Tibial nerve (tissue), 4 donors: Measurements from ENCODE around the gene POLR2F. TPM values are rescaled to one million over a fixed set of nuclear protein-coding genes. Genes with fewer than 3 reads are reported as not detected.

Experiments used
- DNase-seq, 2 donors: peaks; one replicate each; pipeline ENCODE4 v3.0.0-alpha.2; 2019; ENCODE audit warnings: low spot score in 2 of 2
- H3K27ac ChIP-seq, 4 donors: fragments of 200-600 bp; sonication (generic) in 3 of 4; one replicate each; pipeline ENCODE4 v1.5.1; 2017 to 2019; ENCODE audit warnings: mild to moderate bottlenecking in 1 of 4
- H3K27me3 ChIP-seq, 2 donors: fragments of 200-600 bp; sonication (generic) in 1 of 2; one replicate each; pipeline versions ENCODE4 v1.5.1 to v1.6.0; 2017 to 2019
- H3K36me3 ChIP-seq, 3 donors: fragments of 200-600 bp; sonication (generic); one replicate each; pipeline ENCODE4 v1.5.1; 2018 to 2019
- H3K4me1 ChIP-seq, 4 donors: fragments of 200-600 bp; sonication (generic) in 3 of 4; one replicate each; pipeline ENCODE4 v1.5.1; 2017 to 2019
- H3K4me3 ChIP-seq, 4 donors: fragments of 200-600 bp; sonication (generic) in 3 of 4; one replicate each; pipeline ENCODE4 v1.5.1; 2017 to 2019; ENCODE audit warnings: mild to moderate bottlenecking in 1 of 4, moderate library complexity in 1 of 4
- H3K9me3 ChIP-seq, 4 donors: fragments of 200-600 bp; sonication (generic) in 3 of 4; one replicate each; pipeline ENCODE4 v1.5.1; 2017 to 2019
- CTCF ChIP-seq, 5 experiments: fragments of 200-600 bp in 3 of 5; fragments of 450-650 bp in 2 of 5; sonication (generic) in 3 of 5; IDR thresholded peaks; one replicate each; pipeline ENCODE4 v1.5.1; 2016 to 2019; ENCODE audit warnings: antibody characterized with exemption in 5 of 5, mild to moderate bottlenecking in 3 of 5, moderate library complexity in 2 of 5
- EP300 ChIP-seq, 2 donors: sonication (generic); formaldehyde crosslinking; IDR thresholded peaks; one replicate each; pipeline ENCODE4 v1.6.1; 2017; ENCODE audit warnings: antibody characterized with exemption in 2 of 2, mild to moderate bottlenecking in 1 of 2
- POLR2A ChIP-seq, 2 donors: fragments of 450-650 bp; IDR thresholded peaks; one replicate each; pipeline ENCODE4 v1.6.1; 2017; ENCODE audit warnings: antibody characterized with exemption in 2 of 2, mild to moderate bottlenecking in 2 of 2, moderate library complexity in 2 of 2
- WGBS, 2 donors: methylation state at CpG; one replicate each; pipeline ENCODE4 v1.1.5; 2018; 5-methylcytosine and 5-hydroxymethylcytosine counted together
- total RNA-seq, 4 donors: library from RNA; depleted of rRNA; stranded (reverse); fragments of >200 nt; gene quantifications; one replicate each; pipeline ENCODE4 v1.1.0, GENCODE V29; 2016

POLR2F gene
- total RNA-seq, 4 donors from 2014 or later, result 54.7 to 181 (median 120) TPM

DNA sequence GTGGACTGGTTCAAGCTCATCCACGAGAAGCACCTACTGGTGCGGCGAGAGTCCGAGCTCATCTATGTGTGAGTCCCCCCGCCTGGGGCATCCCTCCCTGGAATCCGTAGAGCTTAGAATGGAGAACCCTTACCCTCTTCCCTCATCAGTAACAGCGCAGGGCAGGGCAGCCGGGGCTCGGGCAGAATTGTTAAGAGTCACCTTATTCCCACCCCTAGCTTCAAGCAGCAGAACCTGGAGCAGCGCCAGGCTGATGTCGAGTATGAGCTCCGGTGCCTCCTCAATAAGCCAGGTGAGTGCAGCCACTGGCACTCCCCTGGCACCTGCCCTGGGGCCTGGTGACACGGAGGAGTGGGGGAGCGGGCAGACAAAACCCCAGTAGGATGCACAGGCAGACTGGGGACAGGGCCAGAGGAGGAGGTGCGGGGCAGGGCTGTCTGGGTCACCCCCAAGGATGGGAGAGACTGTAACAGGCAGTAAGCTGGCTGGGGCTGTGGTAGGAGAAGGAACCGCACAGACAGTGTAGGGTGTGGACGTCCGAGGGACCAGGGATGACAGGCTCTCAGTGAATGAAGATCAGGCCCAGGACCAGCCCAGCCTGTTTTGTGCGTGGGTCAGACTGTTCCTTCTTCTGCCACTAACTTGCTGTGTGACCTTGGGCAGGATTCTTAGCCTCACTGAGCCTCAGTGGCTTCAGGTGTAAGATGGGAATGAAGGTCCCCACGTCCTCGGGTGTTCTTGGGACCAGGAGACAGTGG, 20.5 kb upstream of the POLR2F start:
- 80 to 91% methylated on average over 17 to 20 of the region's 21 CpGs for WGBS, 2 donors
- H3K4me1 ChIP-seq, result peaks cover 0 to 30% (median 11%) of the 10 kb centered on the region in 4 donors
- H3K27me3 ChIP-seq, result no peaks in the 10 kb centered on the region
- TF ChIP-seq CTCF (IDR thresholded peaks at IDR 0.05) (no peak), POLR2A (IDR thresholded peaks at IDR 0.05) (no peak), EP300 (IDR thresholded peaks at IDR 0.05) (no peak)
- H3K36me3 ChIP-seq, result peaks cover 0 to 68% (median 4%) of the 10 kb centered on the region in 3 donors
- H3K27ac ChIP-seq, result peak overlapping the region in 3 of 4 donors; percentile 54 to 79 (median 75)
- no peaks in the 10 kb centered on the region for H3K9me3 ChIP-seq
- no peak overlapping the region for H3K4me3 ChIP-seq
- DNase-seq, result no peak

DNA sequence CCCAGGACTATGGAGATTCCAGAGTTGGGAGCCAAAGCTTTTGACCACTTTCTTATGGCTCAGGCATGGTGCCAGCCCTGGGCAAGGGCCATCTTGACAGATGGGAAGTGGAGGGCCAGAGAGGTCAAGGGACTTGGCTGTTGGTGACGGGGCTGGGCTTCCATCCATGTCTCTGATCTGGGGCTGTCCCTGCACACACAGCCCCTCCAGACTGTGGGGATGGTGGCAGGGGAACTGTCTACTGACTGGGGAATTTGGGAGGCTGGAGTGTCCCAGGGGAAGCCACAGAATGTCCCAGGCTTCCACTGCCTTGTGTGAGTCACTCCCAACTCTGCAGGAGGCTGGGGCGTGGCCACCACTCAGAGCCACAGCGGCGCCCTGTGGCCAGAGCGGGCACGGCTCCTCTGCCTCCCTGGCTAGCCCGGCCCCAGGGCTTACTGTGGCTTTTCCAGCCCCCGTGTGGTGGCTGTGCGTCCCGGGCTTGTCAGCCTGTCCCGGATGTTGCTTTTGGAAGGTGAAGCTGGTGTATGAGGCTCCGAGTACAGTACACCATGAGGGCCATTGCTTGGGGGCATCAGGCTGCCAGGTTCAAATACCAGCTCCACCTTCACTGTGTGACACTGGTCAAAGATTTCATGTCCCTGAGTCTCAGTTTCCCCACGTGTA, 19.7 kb upstream of the POLR2F start:
- Histone ChIP-seq H3K36me3 (peaks cover 0 to 64% (median 4%) of the 10 kb centered on the region in 3 donors), H3K27me3 (no peaks in the 10 kb centered on the region), H3K27ac (peak overlapping the region; percentile 37 to 85 (median 64)), H3K9me3 (no peaks in the 10 kb centered on the region), H3K4me1 (peaks cover 0 to 30% (median 11%) of the 10 kb centered on the region in 4 donors), H3K4me3 (no peak overlapping the region)
- WGBS, 2 donors, result 7 to 19% methylated on average over 13 of the region's 13 CpGs
- TF ChIP-seq POLR2A (IDR thresholded peaks at IDR 0.05) (no peak), CTCF (IDR thresholded peaks at IDR 0.05) (peak; percentile 91 to 98 (median 96)), EP300 (IDR thresholded peaks at IDR 0.05) (peak in 1 of 2 donors; percentile 52)
- DNase-seq, result peak; percentile 75 to 82

- peaks cover 0 to 68% (median 11%) of the 10 kb centered on the region in 3 donors for H3K36me3 ChIP-seq
- H3K27ac ChIP-seq, result peak overlapping the region in 1 of 4 donors; percentile 11
- H3K9me3 ChIP-seq, result no peaks in the 10 kb centered on the region
- WGBS, 2 donors, result 64 to 73% methylated on average over 7 to 12 of the region's 12 CpGs
- H3K4me3 ChIP-seq, result no peak overlapping the region
- no peaks in the 10 kb centered on the region for H3K27me3 ChIP-seq
- TF ChIP-seq EP300 (IDR thresholded peaks at IDR 0.05) (no peak), CTCF (IDR thresholded peaks at IDR 0.05) (no peak), POLR2A (IDR thresholded peaks at IDR 0.05) (no peak)
- peak in 1 of 2 donors; percentile 41 for DNase-seq
- no peaks in the 10 kb centered on the region for H3K4me1 ChIP-seq
These were observed 12.7 kb upstream of the POLR2F start for GRCh38 chr22:37940698-37941376.

DNA sequence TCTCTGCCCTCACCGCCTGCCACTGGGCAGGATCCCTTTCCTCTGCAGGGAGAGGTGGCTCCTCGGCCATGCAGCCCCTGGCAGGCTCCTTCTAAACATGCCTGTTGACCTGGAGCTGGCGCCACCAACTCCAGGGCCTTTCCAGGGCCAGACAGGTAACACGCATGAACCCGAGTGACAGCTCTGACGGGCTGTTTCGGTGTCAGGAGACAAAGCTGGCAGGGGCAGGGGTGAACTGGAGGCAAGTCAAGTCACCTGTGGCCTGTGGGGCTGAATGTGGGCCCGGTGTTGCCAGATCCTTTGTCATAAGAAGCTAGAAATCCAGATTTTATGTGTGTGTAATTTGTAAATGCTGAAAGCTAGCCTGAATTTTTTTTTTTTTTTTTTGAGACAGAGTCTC, 11.4 kb upstream of the POLR2F start:
- TF ChIP-seq EP300 (IDR thresholded peaks at IDR 0.05) (no peak), CTCF (IDR thresholded peaks at IDR 0.05) (no peak), POLR2A (IDR thresholded peaks at IDR 0.05) (no peak)
- Histone ChIP-seq H3K27ac (no peak overlapping the region), H3K27me3 (no peaks in the 10 kb centered on the region), H3K4me3 (no peak overlapping the region), H3K9me3 (no peaks in the 10 kb centered on the region), H3K4me1 (no peaks in the 10 kb centered on the region), H3K36me3 (peaks cover 0 to 62% (median 11%) of the 10 kb centered on the region in 3 donors)
- 91 to 95% methylated on average over 8 of the region's 8 CpGs for WGBS, 2 donors
- no peak for DNase-seq
